Measurements from ENCODE around the gene TBATA.

DNA sequence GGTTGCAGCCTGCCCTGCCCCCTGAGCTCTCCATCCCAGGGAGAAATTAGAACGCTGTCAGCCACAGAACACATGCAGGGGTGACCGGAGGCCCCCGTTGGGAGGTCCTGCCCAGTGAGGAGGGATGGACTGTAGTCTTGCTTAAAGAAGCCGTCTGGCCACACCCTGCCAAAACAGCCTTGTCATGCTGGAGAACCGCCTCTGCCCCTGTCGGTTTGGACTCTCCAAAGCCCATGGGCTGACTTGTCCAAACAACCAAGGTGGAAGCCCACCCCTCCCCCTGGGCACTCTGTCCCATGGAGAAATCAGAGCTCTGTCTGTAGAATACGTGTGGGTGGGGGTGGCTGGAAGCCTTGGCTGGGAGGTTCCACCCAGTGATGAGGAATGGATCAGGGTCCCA lies 12.7 kb upstream of the TBATA start:
- TF ChIP-seq CTCF (tag by site-specific recombination; IDR thresholded peaks at IDR 0.05): no peak
- TF ChIP-seq ZNF132 (tag by site-specific recombination; IDR thresholded peaks at IDR 0.05; ENCODE audit: borderline replicate concordance): no peak
- TF ChIP-seq, protein P1, sequence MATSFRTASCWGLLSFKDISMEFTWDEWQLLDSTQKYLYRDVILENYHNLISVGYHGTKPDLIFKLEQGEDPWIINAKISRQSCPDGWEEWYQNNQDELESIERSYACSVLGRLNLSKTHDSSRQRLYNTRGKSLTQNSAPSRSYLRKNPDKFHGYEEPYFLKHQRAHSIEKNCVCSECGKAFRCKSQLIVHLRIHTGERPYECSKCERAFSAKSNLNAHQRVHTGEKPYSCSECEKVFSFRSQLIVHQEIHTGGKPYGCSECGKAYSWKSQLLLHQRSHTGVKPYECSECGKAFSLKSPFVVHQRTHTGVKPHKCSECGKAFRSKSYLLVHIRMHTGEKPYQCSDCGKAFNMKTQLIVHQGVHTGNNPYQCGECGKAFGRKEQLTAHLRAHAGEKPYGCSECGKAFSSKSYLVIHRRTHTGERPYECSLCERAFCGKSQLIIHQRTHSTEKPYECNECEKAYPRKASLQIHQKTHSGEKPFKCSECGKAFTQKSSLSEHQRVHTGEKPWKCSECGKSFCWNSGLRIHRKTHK (tag by site-specific recombination; IDR thresholded peaks at IDR 0.05): no peak
- no peak for TF ChIP-seq ZNF560 (tag by site-specific recombination; IDR thresholded peaks at IDR 0.05; ENCODE audit: borderline replicate concordance)
- TF ChIP-seq IKZF3 (tag by site-specific recombination; IDR thresholded peaks at IDR 0.05): no peak
- TF ChIP-seq ZNF518A (tag by site-specific recombination; conservative IDR thresholded peaks at IDR 0.05; ENCODE audit: low read depth): no peak
- no peak for TF ChIP-seq YY1 (tag by site-specific recombination; IDR thresholded peaks at IDR 0.05)
- no peak for TF ChIP-seq BCL6B (tag by site-specific recombination; IDR thresholded peaks at IDR 0.05)
